Fibroblast of upper back skin (primary cell): ENCODE results near the gene OXGR1.

Source experiments
- DNase-seq: peaks from one replicate; pipeline ENCODE4 v3.0.0-alpha.2; 2013

Gene OXGR1

GRCh38 chr13:96958286-96958891 lies 35.9 kb downstream of the OXGR1 start:
- peak; percentile 24 for DNase-seq

GRCh38 chr13:96952595-96952994 lies 41.7 kb downstream of the OXGR1 start:
- no peak for DNase-seq

- DNase-seq, result no peak
These were observed 46.1 kb downstream of the OXGR1 start for GRCh38 chr13:96948127-96948526.

- DNase-seq, result no peak
These were observed 46.8 kb downstream of the OXGR1 start for GRCh38 chr13:96947343-96947910.

- no peak for DNase-seq
These were observed 47.5 kb downstream of the OXGR1 start for GRCh38 chr13:96946709-96947311.

GRCh38 chr13:96940961-96941360 lies 53.3 kb downstream of the OXGR1 start:
- DNase-seq, result no peak

- no peak for DNase-seq
These were observed 58.4 kb downstream of the OXGR1 start for GRCh38 chr13:96935901-96936300.
